HG03097 (cell line): ENCODE measurements around the gene MARCHF5.
"Not testable (repeated sequence)": the region's sequence is repeated elsewhere in the genome, so short reads cannot be mapped to it uniquely, and the experiment has no call there.

ENCODE experiments used
- ATAC-seq: cut with Tn5 transposase; IDR thresholded peaks from one replicate; pipeline ENCODE4 v1.9.1; 2021; ENCODE audit not compliant: unreplicated experiment, low FRiP score

Gene MARCHF5

GRCh38 chr10:92382631-92383030 is 91.7 kb downstream of the MARCHF5 start:
- no peak for ATAC-seq

GRCh38 chr10:92384741-92385140 is 93.8 kb downstream of the MARCHF5 start:
- ATAC-seq, result no peak

GRCh38 chr10:92385831-92386230 is 94.9 kb downstream of the MARCHF5 start:
- ATAC-seq, result no peak

GRCh38 chr10:92387289-92387940 is 96.4 kb downstream of the MARCHF5 start:
- ATAC-seq, result no peak

- ATAC-seq, result not testable (repeated sequence)
Measured at GRCh38 chr10:92393173-92393572, 102.2 kb downstream of the MARCHF5 start.

GRCh38 chr10:92395271-92395670 is 104.3 kb downstream of the MARCHF5 start:
- no peak for ATAC-seq

GRCh38 chr10:92402234-92402633 is 111.3 kb downstream of the MARCHF5 start:
- ATAC-seq, result not testable (repeated sequence)
